ENCODE measurements around the gene MAS1L.
"Not testable (repeated sequence)": the region's sequence is repeated elsewhere in the genome, so short reads cannot be mapped to it uniquely, and the experiment has no call there.

Gene MAS1L

GRCh38 chr6:29479560-29479959 is 8.2 kb downstream of the MAS1L start:
- no peak for DNase-seq (ENCODE audit: low spot score)

- no peak for DNase-seq (ENCODE audit: low spot score)
Observed at GRCh38 chr6:29478740-29479139, 9.0 kb downstream of the MAS1L start.

GRCh38 chr6:29477923-29478450 is 9.8 kb downstream of the MAS1L start:
- no peak for DNase-seq (ENCODE audit: low spot score)

DNA sequence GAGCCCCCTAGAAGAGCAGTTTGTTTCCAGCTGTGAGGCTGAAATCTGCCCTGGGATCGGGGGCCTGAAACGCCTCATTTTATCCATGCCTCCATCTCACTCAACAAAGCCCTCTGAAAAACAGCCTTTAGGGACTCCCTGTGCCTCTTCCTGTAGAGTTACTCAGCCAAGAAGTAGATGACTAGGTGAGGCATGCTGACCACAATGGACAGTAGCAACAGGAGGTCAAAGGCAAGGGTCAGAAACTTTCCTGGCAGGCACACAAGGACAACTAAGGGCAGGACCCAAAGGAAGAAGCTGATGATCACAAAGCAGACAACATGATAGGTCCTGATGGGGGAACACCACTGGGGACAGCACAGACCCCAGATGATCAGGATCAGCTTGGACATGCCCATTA is 12.8 kb downstream of the MAS1L start:
- DNase-seq (ENCODE audit: low spot score) = no peak

DNA sequence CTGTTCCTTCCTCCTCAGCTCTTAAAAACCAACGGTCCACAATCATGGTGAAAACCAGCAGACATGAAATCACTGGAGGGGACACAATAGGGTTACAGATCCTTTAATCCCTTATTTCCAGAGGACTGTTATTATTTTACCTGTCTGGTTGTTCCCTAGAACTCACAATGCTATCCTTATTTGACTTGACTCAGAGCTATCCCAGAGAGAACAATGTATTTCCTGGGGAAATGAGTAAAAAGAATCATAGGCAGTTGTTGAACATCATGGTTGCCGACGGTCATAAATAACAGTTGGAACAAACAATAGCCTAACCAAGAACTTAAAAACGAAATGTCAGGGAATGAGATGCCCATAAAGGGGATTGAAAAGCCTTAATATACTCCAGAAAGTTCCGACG is 21.5 kb downstream of the MAS1L start:
- no peak for DNase-seq (ENCODE audit: low spot score)

- no peak for DNase-seq (ENCODE audit: low spot score)
Observed at GRCh38 chr6:29465801-29466200, 22.0 kb downstream of the MAS1L start.

GRCh38 chr6:29465279-29465678 is 22.5 kb downstream of the MAS1L start:
- no peak for DNase-seq (ENCODE audit: low spot score)

- DNase-seq (ENCODE audit: low spot score) = no peak
Observed at GRCh38 chr6:29462022-29462421, 25.7 kb downstream of the MAS1L start.

- no peak for DNase-seq (ENCODE audit: low spot score)
Observed at GRCh38 chr6:29461021-29461814, 26.5 kb downstream of the MAS1L start.

DNA sequence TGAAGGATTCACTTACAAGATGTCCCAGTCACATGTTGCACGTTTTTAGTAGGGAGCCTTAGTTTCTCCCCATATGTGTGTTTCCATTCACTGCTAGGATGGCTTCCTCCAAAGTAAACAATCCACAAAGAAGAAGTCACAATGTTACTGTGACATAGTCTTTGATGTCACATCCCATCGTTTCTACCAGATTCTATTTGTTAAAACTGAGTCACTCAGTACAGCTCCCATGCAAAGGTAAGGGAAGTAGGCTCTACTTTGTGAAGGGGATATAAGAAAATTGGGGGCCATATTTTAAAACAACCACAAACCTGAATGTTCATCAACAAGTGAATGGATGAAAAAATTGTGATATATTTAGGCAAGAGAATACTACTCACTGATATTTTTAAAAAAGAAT is 30.8 kb downstream of the MAS1L start, which contains the start of the genes OR11A1 and OR2H1:
Gene OR11A1, minus strand, starts transcription at position 101 of the 400 bp plus-strand sequence. CDS start 29,430 bp downstream, outside the sequence.
Gene OR2H1, plus strand, starts transcription at position 185 of the 400 bp plus-strand sequence. CDS start 4,615 bp downstream, outside the sequence.
- DNase-seq (ENCODE audit: low spot score) = no peak

DNA sequence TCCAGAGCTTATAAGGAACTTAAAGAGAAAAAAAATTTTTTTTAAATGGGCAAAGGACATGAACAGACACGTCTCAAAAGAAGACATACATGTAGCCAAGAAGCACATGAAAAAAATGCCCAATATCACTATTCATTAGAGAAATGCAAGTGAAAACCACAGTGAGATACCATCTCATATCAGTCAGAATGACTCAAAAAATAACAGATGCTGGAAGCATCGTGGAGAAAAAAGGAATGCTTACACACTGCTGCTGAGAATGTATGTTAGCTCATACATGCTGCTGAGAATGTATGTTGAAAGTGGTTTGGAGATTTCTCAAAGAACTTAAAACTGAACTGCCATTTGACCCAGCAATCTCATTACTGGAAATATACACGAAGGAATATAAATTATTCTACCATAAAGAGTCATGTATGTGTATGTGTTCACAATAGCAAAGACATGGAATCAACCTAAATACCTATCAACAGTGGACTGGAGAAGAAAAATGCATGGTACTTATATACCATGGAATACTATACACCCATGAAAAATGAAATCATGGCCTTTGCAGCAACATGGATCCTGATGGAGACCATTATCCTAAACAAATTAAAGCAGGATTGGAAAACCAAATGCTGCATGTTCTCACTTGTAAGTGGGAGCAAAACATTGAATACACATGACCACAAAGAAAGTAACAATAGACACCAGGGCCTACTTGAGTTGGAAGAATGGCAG is 36.1 kb downstream of the MAS1L start:
- no peak for DNase-seq (ENCODE audit: low spot score)

DNA sequence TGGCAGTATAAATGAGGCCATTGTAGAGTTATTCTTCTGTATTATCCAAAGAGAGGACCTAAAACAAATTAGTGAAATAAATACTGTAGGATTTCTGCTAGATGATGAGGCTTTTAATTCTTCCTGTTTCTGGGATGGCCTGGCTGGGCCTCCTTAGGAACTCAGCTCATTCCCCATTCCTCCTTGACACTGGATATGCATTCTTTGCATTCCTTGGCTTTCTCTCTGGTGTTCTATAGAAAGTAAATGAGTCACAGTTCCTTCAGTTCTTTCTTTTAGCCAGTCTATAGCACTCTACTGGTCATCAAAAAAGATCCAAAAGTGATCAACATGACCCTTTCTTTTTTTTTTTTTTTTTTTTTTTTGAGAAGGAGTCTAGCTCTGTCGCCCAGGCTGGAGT is 40.1 kb downstream of the MAS1L start:
- DNase-seq (ENCODE audit: low spot score) = no peak

DNA sequence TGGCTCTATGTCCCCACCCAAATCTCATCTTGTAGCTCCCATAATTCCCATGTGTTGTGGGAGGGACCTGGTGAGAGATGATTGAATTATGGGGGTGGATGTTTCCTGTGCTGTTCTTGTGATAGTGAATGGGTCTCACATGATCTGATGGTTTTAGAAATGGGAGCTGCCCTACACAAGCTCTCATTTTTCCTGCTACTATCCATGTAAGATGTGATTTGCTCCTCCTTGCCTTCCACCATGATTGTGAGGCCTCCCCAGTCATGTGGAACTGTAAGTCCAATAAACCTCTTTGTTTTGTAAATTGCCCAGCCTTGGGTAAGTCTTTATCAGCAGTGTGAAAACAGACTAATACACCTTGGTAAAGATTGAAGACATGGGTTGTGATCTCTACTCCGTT is 43.7 kb downstream of the MAS1L start:
- DNase-seq (ENCODE audit: low spot score) = not testable (repeated sequence)

- no peak for DNase-seq (ENCODE audit: low spot score)
Observed at GRCh38 chr6:29442719-29443118, 45.0 kb downstream of the MAS1L start.

DNA sequence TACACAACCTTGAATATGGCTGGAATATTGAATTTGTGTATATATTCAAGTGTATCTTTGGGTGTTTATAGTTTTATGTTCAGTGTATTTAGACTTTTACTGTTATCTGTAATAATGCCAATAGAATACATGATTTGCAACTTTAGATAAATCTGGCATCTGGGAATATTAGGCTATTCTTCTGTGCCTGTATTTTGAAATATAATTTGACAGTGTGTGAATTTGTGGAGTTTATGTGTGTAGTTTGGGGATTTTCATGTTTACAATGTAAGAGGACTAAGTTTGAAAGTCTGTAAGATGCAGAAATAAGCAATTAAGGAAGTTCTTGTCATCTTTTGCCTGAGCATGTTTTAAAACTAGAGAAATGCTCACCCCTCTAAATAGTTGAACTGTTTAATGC is 48.8 kb downstream of the MAS1L start, which contains the start of gene OR10C1:
Gene OR10C1, plus strand, starts transcription at position 301 of the 400 bp plus-strand sequence. CDS start 710 bp downstream, outside the sequence.
- no peak for DNase-seq (ENCODE audit: low spot score)

- not testable (repeated sequence) for DNase-seq (ENCODE audit: low spot score)
Observed at GRCh38 chr6:29436730-29437129, 51.0 kb downstream of the MAS1L start.
